ENCODE measurements around the gene ETFA. TPM values are rescaled to one million over a fixed set of nuclear protein-coding genes. Genes with fewer than 3 reads are reported as not detected.

The ETFA gene
- total and polyA plus RNA-seq, 9 of the 15 experiments (the other 6 are each of a cell fraction or from before 2014, with no cell fraction given) = 130 to 543 (median 232) TPM

GRCh38 chr15:76235186-76235826 lies 76.0 kb downstream of the ETFA start (continued):
- TF ChIP-seq REST (IDR thresholded peaks at IDR 0.05; ENCODE audit: borderline replicate concordance) = peak; percentile 54; the same call in 1 of the 2 replicates
- TF ChIP-seq REST (CRISPR knock-in tag; IDR thresholded peaks at IDR 0.05; ENCODE audit: low read depth) = no peak
- TF ChIP-seq SMARCB1 (IDR thresholded peaks at IDR 0.05; ENCODE audit: insufficient read length, low read depth) = no peak
- TF ChIP-seq ZNF764 (CRISPR knock-in tag; IDR thresholded peaks at IDR 0.05; ENCODE audit: low read depth) = no peak
- TF ChIP-seq, protein P1, sequence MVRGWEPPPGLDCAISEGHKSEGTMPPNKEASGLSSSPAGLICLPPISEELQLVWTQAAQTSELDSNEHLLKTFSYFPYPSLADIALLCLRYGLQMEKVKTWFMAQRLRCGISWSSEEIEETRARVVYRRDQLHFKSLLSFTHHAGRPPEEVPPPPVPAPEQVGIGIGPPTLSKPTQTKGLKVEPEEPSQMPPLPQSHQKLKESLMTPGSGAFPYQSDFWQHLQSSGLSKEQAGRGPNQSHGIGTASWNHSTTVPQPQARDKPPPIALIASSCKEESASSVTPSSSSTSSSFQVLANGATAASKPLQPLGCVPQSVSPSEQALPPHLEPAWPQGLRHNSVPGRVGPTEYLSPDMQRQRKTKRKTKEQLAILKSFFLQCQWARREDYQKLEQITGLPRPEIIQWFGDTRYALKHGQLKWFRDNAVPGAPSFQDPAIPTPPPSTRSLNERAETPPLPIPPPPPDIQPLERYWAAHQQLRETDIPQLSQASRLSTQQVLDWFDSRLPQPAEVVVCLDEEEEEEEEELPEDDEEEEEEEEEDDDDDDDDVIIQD (CRISPR knock-in tag; IDR thresholded peaks at IDR 0.05) = no peak
- no peak for TF ChIP-seq SNIP1 (IDR thresholded peaks at IDR 0.05; ENCODE audit: low read depth)
- 0 out of 4 replicates have a peak, but pooled peaks of 1 of the 2 experiments have one; percentile 10 for TF ChIP-seq MAZ (CRISPR knock-in tag; conservative IDR thresholded peaks at IDR 0.05 in 1 of 2, IDR thresholded peaks at IDR 0.05 in 1 of 2)
- TF ChIP-seq RAD21 (CRISPR knock-in tag; conservative IDR thresholded peaks at IDR 0.05 in 1 of 2, IDR thresholded peaks at IDR 0.05 in 1 of 2) = peak; percentile 46 to 71
- 0 out of 2 replicates have a peak, but pooled peaks have one; percentile 7 for TF ChIP-seq SMC3 (conservative IDR thresholded peaks at IDR 0.05; ENCODE audit: insufficient read depth, low read depth, low read length)
